SU-DHL-6 (cell line): ENCODE measurements around the gene LMTK3.

ENCODE experiments used
- EZH2phosphoT487 ChIP-seq: fragments of 200-600 bp; sonication (generic), shearing (Covaris generic); conservative IDR thresholded peaks from 2 replicates; pipeline ENCODE4 v1.6.1; 2018; ENCODE audit warnings: mild to moderate bottlenecking, antibody characterized with exemption, low read length, moderate library complexity, mixed read lengths
- TF ChIP-seq, protein P1 (sequence below): fragments of 200-600 bp; sonication (generic); IDR thresholded peaks from one replicate; pipeline ENCODE4 v1.5.1; 2017; ENCODE audit warnings: antibody characterized with exemption, mild to moderate bottlenecking, low read length, moderate library complexity; ENCODE audit not compliant: insufficient read depth, poor library complexity, severe bottlenecking

DNA sequence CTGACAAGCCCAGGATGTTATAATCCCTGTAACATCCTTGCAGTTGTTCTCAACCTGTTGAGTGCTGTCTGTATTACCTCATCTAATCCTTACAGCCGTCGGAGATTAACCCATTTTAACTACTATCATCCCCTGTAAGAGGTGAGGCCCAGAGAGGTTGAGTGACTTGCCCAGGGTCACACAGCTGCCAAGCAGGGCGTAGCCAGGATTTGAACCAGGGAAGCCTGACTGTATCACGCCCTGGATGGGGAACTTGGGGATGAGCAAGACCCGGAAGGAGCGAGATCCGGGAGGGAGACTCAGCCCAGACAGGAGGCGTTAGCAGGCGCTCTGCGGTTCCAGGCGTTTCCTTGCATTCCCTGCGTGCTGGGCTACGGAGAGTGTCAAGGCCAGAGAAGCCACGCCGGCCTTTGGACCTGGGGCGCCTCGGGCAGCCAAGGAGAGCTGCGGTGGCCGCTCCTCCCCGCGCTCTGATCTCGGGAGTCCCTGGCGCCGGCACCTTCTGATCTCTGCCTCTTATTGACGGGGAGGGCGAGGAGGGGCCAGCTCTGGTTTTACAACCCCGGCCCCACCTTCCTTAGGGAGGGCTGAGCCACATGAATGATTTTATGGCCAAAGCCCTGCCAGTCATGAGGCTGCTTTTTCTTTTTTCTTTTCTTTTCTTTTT lies 46.5 kb upstream of the LMTK3 start:
- TF ChIP-seq, protein P1, sequence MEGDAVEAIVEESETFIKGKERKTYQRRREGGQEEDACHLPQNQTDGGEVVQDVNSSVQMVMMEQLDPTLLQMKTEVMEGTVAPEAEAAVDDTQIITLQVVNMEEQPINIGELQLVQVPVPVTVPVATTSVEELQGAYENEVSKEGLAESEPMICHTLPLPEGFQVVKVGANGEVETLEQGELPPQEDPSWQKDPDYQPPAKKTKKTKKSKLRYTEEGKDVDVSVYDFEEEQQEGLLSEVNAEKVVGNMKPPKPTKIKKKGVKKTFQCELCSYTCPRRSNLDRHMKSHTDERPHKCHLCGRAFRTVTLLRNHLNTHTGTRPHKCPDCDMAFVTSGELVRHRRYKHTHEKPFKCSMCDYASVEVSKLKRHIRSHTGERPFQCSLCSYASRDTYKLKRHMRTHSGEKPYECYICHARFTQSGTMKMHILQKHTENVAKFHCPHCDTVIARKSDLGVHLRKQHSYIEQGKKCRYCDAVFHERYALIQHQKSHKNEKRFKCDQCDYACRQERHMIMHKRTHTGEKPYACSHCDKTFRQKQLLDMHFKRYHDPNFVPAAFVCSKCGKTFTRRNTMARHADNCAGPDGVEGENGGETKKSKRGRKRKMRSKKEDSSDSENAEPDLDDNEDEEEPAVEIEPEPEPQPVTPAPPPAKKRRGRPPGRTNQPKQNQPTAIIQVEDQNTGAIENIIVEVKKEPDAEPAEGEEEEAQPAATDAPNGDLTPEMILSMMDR = no peak
- TF ChIP-seq EZH2phosphoT487 = no peak
